Peyer's patch (tissue), 4 donors: ENCODE data around the gene KCNH6.

Experiments used
- CTCF ChIP-seq, 6 experiments: fragments of 450-650 bp in 4 of 6; fragments of 200-600 bp in 2 of 6; sonication (generic) in 1 of 6; IDR thresholded peaks; one replicate each; pipeline ENCODE4 v1.5.1; 2017 to 2019; ENCODE audit warnings: antibody characterized with exemption in 6 of 6, mild to moderate bottlenecking in 3 of 6, moderate library complexity in 1 of 6
- POLR2A ChIP-seq, 2 donors: fragments of 450-650 bp; IDR thresholded peaks; one replicate each; pipeline ENCODE4 v1.5.1; 2017; ENCODE audit warnings: antibody characterized with exemption in 2 of 2, mild to moderate bottlenecking in 2 of 2, moderate library complexity in 2 of 2

- TF ChIP-seq CTCF (IDR thresholded peaks at IDR 0.05), result no peak
- TF ChIP-seq POLR2A (IDR thresholded peaks at IDR 0.05), result no peak
Observed at GRCh38 chr17:63477480-63478440, 45.4 kb upstream of the KCNH6 start.
